HL-60 (cell line): ENCODE data around the gene U2AF1L4.
A peak's percentile ranks its signal among the peaks of the same experiment; 100 is the strongest.

ENCODE experiments used
- DNase-seq, 2 experiments: peaks; one replicate each; pipeline ENCODE4 v3.0.0-alpha.2; 2010 to 2020; ENCODE audit warnings: low read depth in 1 of 2, low spot score in 1 of 2
- H3K27ac ChIP-seq: fragments of 250-450 bp; sonication (Bioruptor Pico); replicated peaks from 2 replicates; pipeline ENCODE4 v1.5.1; 2020; ENCODE audit warnings: mild to moderate bottlenecking, moderate library complexity
- H3K27me3 ChIP-seq: fragments of 250-450 bp; sonication (Bioruptor Pico); 2 replicates; pipeline ENCODE4 v1.5.1; 2021; ENCODE audit warnings: mild to moderate bottlenecking, moderate library complexity; ENCODE audit not compliant: insufficient read depth, poor library complexity, severe bottlenecking
- H3K4me3 ChIP-seq: replicated peaks from 2 replicates; pipeline ENCODE4 v1.5.1; 2011; ENCODE audit warnings: mild to moderate bottlenecking, control low read depth, low read length; ENCODE audit not compliant: insufficient read depth
- GABPA ChIP-seq: IDR thresholded peaks from 2 replicates; pipeline ENCODE4 v1.6.1; 2012; ENCODE audit warnings: low read depth
- POLR2AphosphoS5 ChIP-seq: IDR thresholded peaks from 2 replicates; pipeline ENCODE4 v1.6.1; 2012; ENCODE audit warnings: low read depth
- SPI1 ChIP-seq: IDR thresholded peaks from 2 replicates; pipeline ENCODE4 v1.6.1; 2012; ENCODE audit warnings: low read depth, mild to moderate bottlenecking, borderline replicate concordance
- TF ChIP-seq, protein P1 (sequence below): IDR thresholded peaks from 2 replicates; pipeline ENCODE4 v1.6.1; 2012; ENCODE audit warnings: low read depth; ENCODE audit not compliant: insufficient replicate concordance
- TF ChIP-seq, protein P2 (sequence below): IDR thresholded peaks from one replicate; pipeline ENCODE4 v1.5.1; 2011; ENCODE audit warnings: low read length, control low read depth, inconsistent platforms; ENCODE audit not compliant: insufficient read depth

U2AF1L4 gene

DNA sequence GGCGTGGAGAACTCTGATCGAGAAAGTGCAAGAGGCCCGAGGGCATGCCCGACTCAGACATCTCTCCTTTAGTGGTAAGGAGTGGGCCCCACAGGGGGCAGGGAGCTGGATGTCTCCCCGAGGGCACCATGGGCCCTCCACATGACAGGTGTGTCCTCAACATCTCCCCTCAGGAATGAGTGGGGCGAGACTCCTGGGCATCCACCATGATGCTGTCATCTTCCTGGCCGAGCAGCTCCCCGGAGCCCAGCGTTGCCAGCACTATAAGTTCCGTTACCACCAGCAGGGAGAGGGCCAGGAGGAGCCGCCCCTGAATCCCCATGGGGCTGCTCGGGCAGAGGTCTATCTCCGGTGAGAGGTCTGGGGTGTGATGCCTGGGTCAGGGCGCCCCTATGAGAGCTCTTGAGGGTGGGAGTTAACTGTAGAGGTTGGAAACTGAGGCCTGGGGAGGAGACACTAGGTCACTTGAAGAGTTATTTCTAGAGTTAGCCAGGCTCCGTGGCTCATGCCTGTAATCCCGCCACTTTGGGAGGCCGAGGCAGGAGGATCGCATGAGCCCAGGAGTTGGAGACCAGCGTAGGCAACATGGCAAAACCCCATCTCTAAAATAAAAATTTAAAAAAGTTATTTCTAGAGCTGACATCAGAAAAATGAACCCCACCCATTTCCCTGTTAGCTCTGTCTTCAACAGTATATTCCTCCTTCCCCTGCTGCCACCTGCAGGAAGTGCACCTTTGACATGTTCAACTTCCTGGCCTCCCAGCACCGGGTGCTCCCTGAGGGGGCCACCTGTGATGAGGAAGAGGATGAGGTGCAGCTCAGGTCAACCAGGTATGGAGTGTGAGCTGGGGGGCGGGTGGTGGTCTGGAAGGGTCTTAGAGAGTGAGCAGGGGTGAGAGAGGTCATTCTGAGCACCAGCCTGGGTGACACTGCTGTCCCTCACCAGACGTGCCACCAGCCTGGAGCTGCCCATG lies 8.0 kb downstream of the U2AF1L4 start:
- H3K27ac ChIP-seq = no peak overlapping the region
- TF ChIP-seq SPI1 (no peak), GABPA (no peak), POLR2AphosphoS5 (0 out of 2 replicates have a peak, but pooled peaks have one; percentile 3)
- TF ChIP-seq, protein P1, sequence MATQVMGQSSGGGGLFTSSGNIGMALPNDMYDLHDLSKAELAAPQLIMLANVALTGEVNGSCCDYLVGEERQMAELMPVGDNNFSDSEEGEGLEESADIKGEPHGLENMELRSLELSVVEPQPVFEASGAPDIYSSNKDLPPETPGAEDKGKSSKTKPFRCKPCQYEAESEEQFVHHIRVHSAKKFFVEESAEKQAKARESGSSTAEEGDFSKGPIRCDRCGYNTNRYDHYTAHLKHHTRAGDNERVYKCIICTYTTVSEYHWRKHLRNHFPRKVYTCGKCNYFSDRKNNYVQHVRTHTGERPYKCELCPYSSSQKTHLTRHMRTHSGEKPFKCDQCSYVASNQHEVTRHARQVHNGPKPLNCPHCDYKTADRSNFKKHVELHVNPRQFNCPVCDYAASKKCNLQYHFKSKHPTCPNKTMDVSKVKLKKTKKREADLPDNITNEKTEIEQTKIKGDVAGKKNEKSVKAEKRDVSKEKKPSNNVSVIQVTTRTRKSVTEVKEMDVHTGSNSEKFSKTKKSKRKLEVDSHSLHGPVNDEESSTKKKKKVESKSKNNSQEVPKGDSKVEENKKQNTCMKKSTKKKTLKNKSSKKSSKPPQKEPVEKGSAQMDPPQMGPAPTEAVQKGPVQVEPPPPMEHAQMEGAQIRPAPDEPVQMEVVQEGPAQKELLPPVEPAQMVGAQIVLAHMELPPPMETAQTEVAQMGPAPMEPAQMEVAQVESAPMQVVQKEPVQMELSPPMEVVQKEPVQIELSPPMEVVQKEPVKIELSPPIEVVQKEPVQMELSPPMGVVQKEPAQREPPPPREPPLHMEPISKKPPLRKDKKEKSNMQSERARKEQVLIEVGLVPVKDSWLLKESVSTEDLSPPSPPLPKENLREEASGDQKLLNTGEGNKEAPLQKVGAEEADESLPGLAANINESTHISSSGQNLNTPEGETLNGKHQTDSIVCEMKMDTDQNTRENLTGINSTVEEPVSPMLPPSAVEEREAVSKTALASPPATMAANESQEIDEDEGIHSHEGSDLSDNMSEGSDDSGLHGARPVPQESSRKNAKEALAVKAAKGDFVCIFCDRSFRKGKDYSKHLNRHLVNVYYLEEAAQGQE = no peak
- no peak for DNase-seq
- H3K4me3 ChIP-seq = no peak overlapping the region
- no peaks in the 10 kb centered on the region for H3K27me3 ChIP-seq

DNA sequence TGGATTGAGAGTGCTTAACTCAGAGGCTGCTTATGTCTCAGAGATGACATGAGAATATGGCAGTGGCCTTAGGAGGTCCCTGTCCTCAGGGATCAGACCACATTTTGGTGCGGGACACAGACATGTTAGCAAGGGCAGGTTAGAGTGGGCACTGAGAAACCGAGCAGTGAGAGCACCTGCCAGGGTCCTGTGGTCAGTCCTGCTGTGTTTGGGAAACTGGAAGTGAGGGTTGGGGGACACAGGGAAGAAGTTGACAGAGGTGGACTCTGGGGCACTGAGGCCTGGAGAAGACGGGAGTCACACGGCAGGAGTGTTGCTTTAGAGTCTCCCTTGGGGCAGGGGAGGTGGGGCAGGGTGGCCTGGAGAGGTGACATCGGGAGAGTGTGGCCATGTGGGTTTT lies 10.3 kb downstream of the U2AF1L4 start:
- TF ChIP-seq, protein P1 = no peak
- TF ChIP-seq, protein P2, sequence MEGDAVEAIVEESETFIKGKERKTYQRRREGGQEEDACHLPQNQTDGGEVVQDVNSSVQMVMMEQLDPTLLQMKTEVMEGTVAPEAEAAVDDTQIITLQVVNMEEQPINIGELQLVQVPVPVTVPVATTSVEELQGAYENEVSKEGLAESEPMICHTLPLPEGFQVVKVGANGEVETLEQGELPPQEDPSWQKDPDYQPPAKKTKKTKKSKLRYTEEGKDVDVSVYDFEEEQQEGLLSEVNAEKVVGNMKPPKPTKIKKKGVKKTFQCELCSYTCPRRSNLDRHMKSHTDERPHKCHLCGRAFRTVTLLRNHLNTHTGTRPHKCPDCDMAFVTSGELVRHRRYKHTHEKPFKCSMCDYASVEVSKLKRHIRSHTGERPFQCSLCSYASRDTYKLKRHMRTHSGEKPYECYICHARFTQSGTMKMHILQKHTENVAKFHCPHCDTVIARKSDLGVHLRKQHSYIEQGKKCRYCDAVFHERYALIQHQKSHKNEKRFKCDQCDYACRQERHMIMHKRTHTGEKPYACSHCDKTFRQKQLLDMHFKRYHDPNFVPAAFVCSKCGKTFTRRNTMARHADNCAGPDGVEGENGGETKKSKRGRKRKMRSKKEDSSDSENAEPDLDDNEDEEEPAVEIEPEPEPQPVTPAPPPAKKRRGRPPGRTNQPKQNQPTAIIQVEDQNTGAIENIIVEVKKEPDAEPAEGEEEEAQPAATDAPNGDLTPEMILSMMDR = no peak
- TF ChIP-seq SPI1 (no peak), POLR2AphosphoS5 (no peak), GABPA (no peak)

DNA sequence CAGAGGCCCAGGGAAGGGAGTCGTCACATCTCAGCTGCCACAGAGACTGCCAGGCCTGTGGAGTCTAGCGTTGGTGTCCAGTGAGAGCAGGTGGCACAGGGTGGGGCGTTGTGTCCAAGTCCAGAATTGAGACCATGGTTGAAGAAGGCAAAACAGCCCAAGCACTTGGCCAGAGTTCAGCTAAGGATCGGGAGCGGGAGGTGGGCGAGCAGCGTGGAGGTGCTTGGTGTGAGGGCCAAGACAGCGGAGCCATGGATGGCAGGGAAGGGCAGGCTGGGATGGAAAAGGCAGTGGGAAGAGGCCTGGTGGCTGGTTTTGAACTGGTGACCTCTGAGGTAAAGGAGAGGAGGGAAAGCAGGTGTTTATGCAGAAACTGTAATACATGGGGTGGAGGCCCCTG lies 10.9 kb downstream of the U2AF1L4 start:
- no peak overlapping the region for H3K27ac ChIP-seq
- DNase-seq = no peak

More for the DNA sequence above, 10.3 kb downstream of the U2AF1L4 start:
- Histone ChIP-seq H3K27me3 (no peaks in the 10 kb centered on the region), H3K4me3 (no peak overlapping the region), H3K27ac (no peak overlapping the region)
- no peak for DNase-seq

More for the DNA sequence above, 10.9 kb downstream of the U2AF1L4 start:
- Histone ChIP-seq H3K27me3 (no peaks in the 10 kb centered on the region), H3K4me3 (no peak overlapping the region)
- TF ChIP-seq SPI1 (no peak), POLR2AphosphoS5 (no peak), GABPA (no peak)
- TF ChIP-seq, protein P1 = no peak
- TF ChIP-seq, protein P2 = no peak
